RPMI8226 (cell line): ENCODE data around the gene CCDC102A.

ENCODE experiments used
- DNase-seq: peaks from one replicate; pipeline ENCODE4 v3.0.0-alpha.2; 2015

The CCDC102A gene

DNA sequence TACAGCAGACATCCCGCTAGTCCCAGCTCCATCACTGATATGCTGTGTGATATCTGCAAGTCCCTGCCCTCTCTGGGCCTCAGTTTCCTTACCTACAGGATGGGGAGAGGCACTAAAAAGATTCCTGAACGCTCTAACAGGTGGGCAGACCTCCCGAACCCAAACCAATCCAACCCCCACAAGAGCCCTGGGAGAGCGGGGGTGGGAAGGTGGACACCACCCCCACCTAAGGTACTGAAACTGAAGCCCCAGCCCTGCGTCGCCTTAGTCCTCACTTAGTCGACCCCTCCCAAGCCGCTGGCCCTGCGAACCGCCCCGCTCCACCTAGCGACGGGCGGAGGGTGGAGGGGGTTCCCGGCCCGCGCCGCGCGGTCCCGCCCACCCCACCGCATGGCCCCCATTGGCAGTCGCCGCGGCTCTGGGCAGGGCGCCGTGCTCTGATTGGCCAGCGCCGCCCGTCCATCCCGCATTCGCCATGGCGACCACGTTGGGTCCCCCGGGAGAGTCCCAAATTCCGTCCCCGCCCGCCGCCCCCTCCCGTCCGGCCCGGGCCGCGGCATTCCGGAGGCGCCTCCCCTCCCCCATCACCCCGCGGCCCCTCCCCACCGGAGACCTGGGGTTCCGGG is 578 bp downstream of the CCDC102A start:
- DNase-seq = peak; percentile 94

DNA sequence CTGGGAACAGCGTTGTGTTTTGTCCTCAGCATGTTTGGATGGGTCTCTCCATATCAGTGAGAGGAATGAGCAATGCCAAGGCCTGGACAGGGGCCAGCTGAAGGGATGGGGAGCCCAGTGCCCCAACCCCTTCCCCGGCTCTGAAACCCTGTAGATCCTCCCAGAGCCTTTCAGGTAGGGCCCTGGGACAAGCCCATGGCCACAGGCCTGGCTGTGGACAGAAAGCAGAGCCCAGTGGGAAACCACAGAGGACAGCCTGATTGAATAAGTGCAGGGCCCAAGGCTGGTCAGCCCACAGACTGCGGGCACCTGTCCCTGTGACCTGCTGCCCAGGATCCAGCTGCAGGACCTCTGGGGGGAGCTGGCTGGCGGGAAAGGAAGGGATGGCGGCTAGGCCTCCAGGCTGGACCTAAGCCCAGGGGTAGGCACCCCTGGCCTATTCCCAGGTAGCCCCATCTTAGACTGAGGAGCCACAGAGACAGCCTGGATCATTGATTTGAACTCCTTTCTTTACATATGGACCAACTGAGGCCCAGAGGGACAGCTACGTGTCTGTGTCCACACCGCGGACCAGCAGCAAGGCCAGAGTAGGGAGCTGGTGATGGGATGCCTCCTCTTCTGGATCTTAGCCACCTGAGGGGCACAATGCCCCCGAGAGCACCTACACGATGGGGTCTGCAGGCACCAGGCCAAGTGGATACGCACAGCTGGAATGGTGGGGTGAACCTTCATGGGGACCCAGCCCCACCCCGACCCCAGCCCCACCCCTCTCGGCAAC is 1.3 kb downstream of the CCDC102A start:
- no peak for DNase-seq

DNA sequence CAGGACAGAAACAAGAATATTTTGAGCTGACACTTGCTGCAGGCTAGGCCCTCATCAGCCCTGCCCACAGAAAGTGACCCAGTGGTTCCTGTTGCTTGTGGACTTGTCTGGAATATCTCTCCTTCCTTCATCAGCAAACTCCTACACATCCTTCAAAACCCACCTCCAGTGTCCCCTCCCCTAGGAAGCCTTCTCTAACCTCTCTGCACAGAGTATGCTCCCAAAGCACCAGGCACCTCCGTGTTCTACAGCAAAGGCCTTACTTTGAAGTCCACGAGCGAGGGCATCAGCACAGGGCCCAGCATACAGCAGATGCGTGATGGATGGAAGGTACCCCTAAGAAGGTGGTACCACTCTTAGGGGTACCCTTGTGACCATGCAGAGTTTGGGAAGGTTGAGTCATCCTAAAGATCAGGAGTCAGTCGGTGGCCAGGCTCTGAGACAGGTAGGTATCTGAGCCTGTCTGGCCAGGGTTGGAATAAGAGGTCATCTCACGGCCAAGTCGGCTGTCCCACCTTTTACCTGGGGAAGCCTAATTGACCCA is 2.0 kb downstream of the CCDC102A start:
- no peak for DNase-seq

DNA sequence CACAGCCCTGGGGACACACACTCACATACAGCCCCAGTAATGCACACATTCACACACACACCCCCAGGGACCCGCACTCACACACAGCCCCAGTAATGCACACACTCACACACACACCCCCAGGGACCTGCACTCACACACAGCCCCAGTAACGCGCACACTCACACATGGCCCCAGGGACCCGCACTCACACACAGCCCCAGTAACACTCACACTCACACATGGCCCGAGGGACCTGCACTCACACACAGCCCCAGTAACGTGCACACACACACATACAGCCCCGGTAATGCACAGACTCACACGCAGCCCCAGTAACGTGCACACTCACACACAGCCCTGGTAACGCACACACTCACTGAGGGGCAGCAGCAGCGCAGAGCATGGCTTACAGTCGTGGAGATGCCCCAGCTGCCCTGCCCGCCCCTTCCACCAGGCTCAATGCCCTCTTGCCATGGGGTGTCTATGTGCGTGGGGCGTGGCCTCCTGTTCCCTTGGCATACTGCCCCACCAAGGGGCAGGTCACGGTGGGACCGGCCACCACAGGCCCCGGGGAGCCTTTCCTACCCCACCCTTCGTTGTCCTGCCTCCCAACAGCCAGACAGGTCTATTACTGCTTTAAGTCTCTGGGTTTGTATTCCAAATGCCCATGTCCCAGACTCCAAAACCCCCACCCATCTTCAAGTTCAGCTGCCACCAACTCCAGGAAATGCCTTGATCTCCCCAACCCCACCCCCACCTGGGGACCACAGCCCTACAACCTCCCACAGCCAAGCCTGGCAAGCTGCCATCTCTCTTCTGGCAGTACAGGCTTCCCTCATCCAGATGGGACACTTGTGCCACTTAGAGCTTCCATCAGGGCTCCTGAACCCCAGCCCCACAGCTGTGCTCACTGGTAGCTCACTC is 2.7 kb downstream of the CCDC102A start:
- peak; percentile 75 for DNase-seq

DNA sequence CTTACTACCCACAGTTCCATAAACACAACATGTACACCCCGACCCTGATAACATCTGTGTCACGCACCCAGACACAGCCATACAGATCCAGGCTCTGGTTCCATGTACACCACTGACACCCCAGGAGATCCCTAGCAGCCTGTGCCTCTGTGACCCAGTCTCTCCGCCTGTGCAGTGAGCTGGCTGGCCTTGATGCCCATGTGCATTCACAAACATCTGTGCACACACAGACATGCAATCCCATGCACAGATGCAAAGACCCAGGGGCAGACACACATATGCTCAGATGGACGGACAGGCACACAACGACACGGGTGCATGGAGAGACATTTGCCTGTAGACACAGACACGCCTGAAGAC is 4.1 kb downstream of the CCDC102A start:
- no peak for DNase-seq

DNA sequence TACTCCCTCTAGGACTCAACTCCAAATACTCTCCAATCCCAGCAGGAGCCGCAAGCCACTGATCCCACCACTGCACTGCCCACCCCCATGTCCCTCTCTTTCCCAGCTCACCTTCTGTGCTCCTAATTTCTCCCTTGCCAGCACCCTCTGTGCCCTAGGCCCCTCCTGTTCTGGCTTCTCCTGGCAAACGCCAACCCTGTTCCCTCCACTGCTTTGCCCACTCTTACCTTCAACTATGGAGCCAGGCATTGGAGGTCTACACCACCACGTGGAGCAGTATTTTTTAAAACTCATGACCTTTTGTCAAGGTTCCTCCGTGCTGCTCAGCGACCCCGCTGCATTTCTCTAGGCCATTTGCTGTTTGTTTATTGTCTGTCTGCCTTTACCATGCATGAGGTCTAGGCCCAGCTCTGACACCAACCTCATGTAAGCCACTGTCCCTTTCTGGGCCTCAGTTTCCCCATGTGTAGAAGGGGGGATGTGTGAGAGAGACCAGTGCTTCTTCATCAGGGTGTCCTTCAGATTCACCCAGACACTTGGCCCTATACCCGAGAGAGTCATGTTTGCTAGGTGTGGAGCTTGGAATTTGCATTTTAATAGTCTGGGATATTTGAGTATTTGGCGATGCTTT is 4.6 kb downstream of the CCDC102A start:
- no peak for DNase-seq

DNA sequence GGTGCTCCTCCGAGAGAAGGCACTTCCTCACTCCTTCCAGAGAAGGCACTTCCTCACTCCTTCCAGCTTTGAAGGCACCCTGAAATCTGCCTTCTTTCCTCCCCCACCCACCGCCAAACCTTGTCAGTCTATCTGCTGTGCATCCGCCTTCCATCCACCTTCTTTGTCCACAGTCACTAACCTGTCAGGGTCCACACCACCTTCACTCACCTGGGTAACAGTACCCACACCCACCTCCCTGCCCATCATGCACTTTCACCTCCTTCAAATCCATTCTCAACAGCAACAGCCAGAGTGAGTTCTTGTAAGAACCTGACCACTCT is 5.2 kb downstream of the CCDC102A start:
- no peak for DNase-seq

DNA sequence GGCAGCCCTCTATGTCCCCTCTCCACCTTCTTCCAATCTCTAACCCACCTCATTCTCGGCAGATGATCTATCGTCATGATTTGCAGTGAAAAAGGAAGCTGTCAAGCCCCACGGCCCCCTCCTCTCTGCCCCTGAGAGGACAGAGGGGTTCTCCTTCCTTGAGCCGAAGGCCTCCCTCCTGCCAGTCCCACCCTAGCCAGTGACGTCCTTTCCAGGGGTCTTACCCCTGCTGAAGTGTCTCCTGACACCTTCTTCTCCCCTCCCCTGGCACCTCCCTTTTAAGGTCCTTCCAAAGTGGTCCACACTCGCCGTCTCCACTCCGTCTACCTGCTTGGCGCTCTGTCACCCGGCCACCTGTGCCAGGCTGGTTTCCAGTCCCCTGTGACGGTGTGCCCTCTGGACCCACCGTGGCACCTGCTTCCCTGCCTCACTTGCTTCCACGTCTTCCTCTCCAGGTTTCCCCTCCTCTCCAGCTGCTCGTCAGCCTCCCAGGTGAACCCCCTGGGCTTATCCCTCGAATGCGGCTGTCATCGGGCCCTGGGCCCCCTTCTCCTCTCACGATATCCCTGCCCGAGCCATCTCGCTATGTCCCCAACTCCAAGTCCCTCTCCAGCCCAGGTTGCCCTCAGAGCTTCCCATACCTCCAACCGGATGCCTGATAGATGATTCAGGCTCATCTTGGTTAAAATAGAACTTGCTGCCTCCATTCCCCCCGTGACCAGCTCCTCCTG is 5.7 kb downstream of the CCDC102A start:
- DNase-seq = no peak

DNA sequence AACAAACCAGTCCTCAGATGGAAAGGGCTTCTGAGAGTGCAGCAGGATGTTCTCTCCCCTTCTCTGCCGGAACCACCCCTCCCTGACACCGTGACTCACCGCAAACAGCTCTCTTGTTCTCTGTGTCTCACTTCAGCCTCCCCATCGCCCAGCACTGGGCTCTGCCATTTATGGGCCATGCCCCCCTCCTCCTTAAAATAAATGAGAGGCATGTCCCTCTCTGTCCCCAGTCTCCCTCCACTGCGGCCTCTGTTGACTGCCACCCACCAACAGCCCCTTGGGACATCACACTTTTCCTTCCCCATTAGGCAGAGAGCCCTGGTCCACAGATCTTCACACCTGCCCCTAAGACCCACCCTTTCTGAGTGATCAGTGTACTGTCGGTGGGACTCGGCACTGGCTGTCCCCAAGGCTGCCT is 6.3 kb downstream of the CCDC102A start:
- DNase-seq = no peak

DNA sequence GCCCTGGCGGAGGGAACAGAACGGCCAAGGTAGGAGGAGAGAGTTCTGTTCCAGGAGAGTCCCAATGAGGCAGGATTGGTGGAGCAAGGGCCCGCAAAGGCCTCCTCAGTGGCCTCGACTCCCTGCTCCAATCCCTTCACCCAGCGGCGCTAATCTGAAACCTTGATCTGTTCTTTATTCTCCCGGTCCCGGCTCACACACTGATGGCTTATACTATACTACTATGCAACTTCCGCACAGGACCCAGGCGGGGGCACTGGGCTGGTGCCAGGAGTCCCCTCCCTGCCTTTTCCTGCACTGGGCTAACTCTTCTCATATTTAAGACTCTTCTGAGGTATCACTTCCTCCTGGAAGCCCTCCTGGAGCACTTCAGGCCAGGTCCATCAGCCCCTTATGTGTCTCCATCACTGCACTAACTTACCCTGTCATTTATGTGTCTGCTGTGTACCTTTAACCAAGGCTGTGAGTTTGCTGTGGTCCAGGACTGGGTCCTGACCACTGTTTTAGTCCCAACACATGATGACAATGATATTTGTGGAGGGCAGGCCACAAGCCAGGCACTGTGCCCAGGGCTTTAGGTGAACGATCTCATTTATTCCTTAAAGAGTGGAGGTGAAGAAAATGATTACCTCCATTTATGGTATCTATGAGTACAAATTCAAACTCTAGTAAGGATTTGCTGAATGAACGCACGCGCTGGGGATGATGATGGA is 6.8 kb downstream of the CCDC102A start:
- DNase-seq = no peak

DNA sequence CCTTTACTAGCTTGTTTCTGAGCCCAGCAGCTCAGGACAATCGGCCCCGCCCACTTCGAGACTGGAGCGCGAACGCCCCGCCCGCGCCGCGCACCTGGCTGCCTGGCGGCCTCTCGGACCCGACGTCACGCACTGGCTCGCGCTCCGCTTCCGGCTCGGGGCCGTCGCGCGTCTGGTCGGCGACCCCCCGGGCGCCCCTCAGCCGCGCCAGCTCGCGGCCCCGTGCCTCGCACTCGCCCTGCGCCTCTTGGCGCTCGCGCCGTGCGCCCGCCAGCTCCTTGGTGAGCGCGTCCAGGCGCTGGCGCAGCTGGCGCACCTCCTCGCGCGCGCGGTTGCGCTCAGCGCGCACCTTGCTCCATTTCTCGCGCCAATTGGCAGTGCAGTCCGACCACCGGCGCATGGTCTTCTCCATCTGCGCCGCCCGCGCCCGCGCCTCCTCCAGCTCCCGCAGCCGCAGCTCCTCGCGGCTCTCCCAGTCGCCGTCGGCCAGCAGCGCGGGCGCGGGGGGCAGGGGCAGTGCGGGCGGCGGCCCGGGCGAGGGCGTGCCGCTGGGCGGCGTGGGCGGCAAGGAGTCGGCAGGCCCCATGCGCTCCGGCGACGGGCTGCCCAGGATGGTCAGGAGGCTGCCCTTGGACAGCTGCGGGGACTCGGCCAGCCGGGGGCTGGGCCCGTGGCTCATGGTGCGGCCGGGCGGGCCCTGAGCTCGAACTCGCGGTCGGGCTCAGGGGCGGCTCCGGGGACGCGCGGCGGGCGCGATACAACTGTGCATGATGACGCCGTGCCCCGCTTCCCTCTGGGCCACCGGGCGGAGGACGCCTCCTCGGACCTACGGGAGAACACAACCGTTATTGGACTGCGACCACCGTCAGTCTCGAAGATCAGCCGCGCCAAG is 7.6 kb downstream of the CCDC102A start:
- no peak for DNase-seq

DNA sequence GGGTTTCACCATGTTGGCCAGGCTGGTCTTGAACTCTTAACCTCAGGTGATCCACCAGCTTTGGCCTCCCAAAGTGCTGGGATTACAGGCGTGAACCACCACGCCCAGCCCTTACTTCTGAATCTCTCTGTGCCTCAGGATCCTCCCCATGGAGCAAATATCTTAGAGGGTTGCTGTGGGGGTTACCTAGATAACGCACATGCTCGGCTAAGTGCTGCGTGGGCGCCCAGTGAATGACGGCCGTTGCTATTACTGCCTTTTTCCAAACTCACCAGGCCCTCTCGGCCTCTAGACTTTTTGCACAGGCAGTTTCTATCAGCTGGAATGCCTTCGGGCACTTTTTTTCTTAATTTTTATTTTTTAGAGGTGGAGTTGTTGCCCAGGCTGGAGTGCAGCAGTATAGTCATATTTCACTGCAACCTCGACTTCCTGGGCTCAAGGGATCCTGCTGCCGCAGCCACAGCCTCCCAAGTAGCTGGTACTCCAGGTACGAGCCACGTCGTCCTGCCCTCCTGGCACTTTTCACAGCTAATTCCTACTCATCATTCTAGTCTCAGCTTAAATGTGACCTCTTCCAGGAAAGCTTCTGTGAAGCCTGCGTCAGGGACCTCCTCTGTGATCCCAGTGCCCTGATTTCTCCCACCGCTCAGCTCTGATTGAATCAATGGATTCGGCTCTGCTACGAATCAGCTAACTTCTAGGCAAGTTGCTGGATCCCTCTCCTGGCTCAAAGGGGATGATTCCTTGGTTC is 8.6 kb downstream of the CCDC102A start:
- no peak for DNase-seq

DNA sequence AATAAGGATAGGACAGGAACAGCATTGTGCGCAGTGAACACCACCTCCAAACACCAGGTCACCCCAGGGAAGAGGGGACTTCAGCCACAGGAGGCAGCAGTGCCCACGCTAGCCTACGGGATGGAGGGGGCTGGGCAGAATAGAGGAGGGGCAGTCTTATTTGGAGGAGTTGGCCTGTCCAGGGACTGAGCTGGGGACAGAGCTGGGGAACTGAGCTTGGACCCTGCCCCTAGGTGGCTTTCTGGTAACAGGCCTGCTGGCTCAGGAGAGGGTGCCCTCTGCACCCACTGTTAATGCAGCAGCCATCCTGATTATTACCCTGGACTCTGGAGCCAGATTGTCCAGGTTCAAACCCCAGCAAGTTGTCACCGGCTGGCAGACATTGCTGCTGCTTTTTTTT is 9.3 kb downstream of the CCDC102A start:
- DNase-seq = no peak

DNA sequence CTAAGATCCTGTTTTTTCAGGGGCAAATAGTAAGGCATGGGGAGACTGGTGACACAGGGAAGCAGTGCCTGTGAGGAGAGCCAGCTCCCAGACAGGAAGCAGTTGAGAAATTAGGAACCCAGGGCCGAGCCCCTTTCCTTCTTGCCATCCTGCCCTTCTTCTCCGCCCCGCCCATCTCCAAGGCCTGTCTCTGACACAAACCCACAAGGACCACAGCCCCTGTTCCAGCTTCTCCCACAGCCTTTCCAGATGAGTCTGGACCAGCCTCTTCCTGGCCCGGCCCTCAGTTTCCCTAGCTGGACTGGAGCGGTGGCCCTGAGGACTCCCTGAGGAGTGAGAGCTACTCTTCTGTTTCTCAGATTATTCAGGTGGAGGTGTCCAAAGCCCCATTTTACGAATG is 9.9 kb downstream of the CCDC102A start:
- no peak for DNase-seq

DNA sequence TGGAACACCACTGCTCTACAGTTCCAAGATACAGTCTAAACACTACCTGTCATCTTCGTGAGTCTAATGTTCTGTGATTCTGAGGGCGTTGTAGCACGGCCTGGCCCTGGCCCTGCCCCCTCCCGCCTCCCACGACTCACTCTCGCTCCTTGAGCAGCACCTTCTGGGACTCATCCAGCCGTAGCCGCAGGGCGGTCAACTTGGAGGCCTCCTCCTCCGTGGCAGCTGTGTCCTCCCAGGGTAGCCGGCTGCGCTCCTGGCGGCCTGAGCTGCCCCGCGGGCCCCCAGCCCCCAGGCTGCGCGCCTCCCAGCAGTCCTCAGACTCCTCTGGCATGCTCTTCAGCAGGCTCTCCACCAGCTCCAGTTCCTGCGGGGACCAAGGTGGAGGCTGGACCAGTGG is 10.6 kb downstream of the CCDC102A start:
- no peak for DNase-seq

DNA sequence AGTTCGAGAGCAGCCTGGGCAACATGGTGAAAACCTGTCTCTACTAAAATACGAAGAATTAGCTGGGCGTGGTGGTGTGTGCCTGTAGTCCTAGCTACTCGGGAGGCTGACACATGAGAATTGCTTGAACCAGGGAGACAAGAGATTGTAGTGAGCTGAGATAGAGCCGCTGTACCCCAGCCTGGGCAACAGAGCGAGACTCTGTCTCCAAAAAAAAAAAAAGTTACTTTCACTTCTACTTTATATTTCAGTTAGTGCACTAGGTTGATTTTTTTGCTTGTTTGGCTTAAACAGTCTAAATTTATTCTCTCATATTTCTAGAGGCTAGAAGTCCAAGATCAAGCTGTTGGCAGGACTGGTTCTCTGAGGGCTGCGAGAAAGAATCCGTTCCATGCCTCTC is 13.4 kb downstream of the CCDC102A start:
- DNase-seq = no peak

DNA sequence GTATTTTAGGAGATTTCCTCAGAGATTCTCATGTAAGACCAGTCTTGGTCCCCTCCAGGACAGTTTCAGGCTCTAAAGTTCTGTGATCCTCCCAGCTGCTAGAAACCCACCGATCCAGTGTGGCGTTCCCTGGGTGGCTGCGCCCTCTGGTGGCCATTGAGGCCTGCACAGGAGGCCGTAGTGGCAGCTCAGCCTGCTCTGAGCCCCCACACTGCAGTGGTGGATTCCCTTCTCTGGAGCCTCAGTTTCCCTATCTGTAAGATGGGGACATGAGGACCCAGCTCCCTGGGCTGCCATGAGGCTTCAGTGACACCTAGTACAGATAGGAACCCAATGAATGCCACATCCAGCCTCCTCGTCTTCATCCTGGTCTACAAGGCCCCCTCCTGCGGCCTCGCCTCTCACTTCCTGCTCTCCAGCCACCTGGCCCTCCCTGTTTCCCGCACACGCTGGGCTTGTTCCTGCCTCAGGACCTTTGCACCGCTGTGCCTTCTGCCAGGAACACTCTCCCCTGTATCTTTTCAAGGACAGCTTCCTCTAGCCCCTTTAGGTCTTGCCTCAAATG is 16.5 kb downstream of the CCDC102A start:
- peak; percentile 83 for DNase-seq

DNA sequence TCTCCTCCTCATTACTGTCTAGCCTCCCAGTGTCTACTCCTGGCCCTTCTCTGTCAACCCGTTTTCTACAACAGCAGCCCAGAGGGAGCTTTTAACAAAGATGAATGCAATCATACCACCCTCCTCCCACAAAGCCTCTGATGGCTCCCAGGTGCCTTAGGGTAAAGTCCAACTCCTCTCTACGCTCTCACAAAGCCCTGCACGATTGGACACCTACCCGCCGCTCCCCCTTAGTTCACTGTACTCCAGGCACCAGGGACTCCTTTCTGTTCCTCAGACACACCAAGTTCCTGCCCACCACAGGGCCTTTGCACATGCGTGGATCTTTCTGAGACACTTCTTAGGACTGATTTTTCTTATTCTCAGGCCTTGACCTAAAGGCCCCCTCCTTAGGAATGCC is 17.4 kb downstream of the CCDC102A start:
- no peak for DNase-seq

DNA sequence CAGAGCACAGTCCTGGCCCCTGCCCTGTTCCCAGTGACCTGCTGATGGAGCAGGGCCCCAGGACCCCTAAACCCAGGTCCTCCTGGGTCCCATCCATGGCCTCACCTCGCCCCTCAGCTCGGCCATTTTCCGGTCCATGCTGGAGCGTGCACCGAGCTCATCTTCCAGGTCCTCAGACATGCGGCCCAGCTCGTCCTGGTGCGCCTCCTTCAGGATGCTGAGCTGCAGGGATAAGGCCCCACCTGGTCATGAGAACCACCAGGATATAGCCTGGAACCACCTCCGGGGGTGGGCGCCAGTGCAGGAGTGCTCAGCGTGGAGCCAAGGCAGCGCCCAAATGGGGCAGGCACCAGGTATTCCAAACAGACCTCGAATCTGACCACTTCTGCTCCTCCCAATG is 17.9 kb downstream of the CCDC102A start:
- DNase-seq = no peak
